Panc1 (cell line): ENCODE measurements around the gene TIMMDC1. TPM values are rescaled to one million over a fixed set of nuclear protein-coding genes. Genes with fewer than 3 reads are reported as not detected.

Source experiments
- ATAC-seq: fragments of 200-7000 bp; cut with Tn5 transposase; 2 replicates; pipeline ENCODE4 v1.9.1; 2020; ENCODE audit warnings: mild to moderate bottlenecking, moderate library complexity
- BruUV-seq: library from RNA; stranded (reverse); fragments of 400-500 nt; replicated peaks from 2 replicates; lab custom pipeline; 2021; lab: Mats Ljungman, UMichigan
- CTCF ChIA-PET: fragments of 300-600 bp; sonication (Branson Sonifier 250); formaldehyde crosslinking; loops from one replicate; lab custom pipeline; 2022; ENCODE audit warnings: antibody characterized with exemption; lab: Charles Lee
- POLR2A ChIA-PET: fragments of 300-600 bp; sonication (Branson Sonifier 250); formaldehyde crosslinking; loops from one replicate; lab custom pipeline; 2022; ENCODE audit warnings: antibody characterized with exemption; lab: Charles Lee
- DNase-seq: peaks from one replicate; pipeline ENCODE4 v3.0.0-alpha.2; 2010; ENCODE audit warnings: low read depth, low spot score
- H3K27ac ChIP-seq: 2 replicates; pipeline ENCODE4 v1.5.1; 2011; ENCODE audit warnings: mild to moderate bottlenecking, low read length, inconsistent platforms
- H3K27me3 ChIP-seq: fragments of 200-500 bp; sonication (Bioruptor generic); 2 replicates; pipeline ENCODE4 v1.6.0; 2014; ENCODE audit warnings: low read length, inconsistent platforms; ENCODE audit not compliant: control insufficient read depth, insufficient read depth
- H3K36me3 ChIP-seq: fragments of 200-500 bp; sonication (Bioruptor generic); 2 replicates; pipeline ENCODE4 v1.5.1; 2014; ENCODE audit warnings: inconsistent platforms, mild to moderate bottlenecking, low read length, moderate library complexity; ENCODE audit not compliant: control insufficient read depth, insufficient read depth
- H3K4me1 ChIP-seq: 2 replicates; pipeline ENCODE4 v1.5.1; 2011; ENCODE audit warnings: inconsistent platforms, mild to moderate bottlenecking, low read length, moderate library complexity; ENCODE audit not compliant: control insufficient read depth, insufficient read depth
- H3K4me3 ChIP-seq, 2 experiments: 2 replicates each; pipeline ENCODE4 v1.5.1; 2011 to 2012; ENCODE audit warnings: low read depth in 2 of 2, low read length in 2 of 2, mild to moderate bottlenecking in 2 of 2, inconsistent platforms in 1 of 2, moderate library complexity in 1 of 2
- H3K9me3 ChIP-seq: fragments of 200-500 bp; sonication (Bioruptor generic); 2 replicates; pipeline ENCODE4 v1.5.1; 2014; ENCODE audit warnings: low read depth, mild to moderate bottlenecking, inconsistent platforms, low read length, moderate library complexity; ENCODE audit not compliant: control insufficient read depth, insufficient read depth
- POLR2AphosphoS5 ChIP-seq: IDR thresholded peaks from 2 replicates; pipeline ENCODE4 v1.6.1; 2012; ENCODE audit warnings: mild to moderate bottlenecking, low read depth, low read length, moderate library complexity
- SIN3A ChIP-seq: IDR thresholded peaks from 2 replicates; pipeline ENCODE4 v1.6.1; 2012; ENCODE audit warnings: low read depth, mild to moderate bottlenecking, low read length, moderate library complexity, borderline replicate concordance; ENCODE audit not compliant: insufficient read depth
- TCF7L2 ChIP-seq: IDR thresholded peaks from 2 replicates; pipeline ENCODE4 v1.6.1; 2011; ENCODE audit warnings: mild to moderate bottlenecking, low read depth, low read length, inconsistent platforms
- in situ Hi-C: cut with HindIII; loops from 2 replicates; pipeline ENCODE4 v1.10.0; 2016; ENCODE audit warnings: low sequenced_read_pairs, low pct_unique_long_range_greater_than_20kb
- intact Hi-C: fragments of 100-400 bp; cut with micrococcal nuclease; formaldehyde crosslinking; loops from one replicate; pipeline ENCODE4 v1.10.0; 2022; ENCODE audit not compliant: unreplicated experiment
- total RNA-seq: library from RNA; stranded (reverse); gene quantifications from one replicate; pipeline ENCODE4 v1.2.1, GENCODE V29; 2021; ENCODE audit not compliant: unreplicated experiment
- TF ChIP-seq, protein P1 (sequence below): fragments of 450-650 bp; IDR thresholded peaks from 2 replicates; pipeline ENCODE4 v1.5.1; 2017; ENCODE audit warnings: mild to moderate bottlenecking
- TF ChIP-seq, protein P2 (sequence below), 2 experiments: IDR thresholded peaks; 2 replicates each; pipeline ENCODE4 v1.6.1; 2011 to 2012; ENCODE audit warnings: low read depth in 2 of 2, control low read depth in 1 of 2, low read length in 1 of 2, mild to moderate bottlenecking in 1 of 2, moderate library complexity in 1 of 2; ENCODE audit not compliant: insufficient read depth in 1 of 2

The TIMMDC1 gene
- total RNA-seq, 1 experiment from 2014 or later = 170 TPM

DNA sequence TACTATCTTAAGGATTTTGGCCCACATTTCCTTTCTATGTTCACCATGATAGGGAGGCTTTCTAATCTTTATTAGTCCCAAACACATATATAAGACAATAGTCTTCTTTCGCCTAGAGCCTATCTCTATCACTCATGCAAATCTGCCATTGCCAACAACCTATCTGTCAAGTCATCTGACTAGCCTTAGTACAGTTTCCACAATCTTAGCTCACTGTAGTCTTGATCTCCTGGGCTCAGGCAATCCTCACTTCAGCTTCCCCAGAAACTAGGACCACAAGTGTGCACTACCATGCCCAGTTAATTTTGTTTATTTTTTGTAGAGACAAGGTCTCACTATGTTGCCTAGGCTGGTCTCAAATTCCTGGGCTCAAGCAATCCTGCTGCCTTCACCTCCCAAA lies 41.9 kb upstream of the TIMMDC1 start:
- H3K4me1 ChIP-seq = no peaks in the 10 kb centered on the region; the same call in 1 of the 2 replicates
- intact Hi-C loops = no loop called here
- in situ Hi-C loops = no loop called here
- H3K9me3 ChIP-seq = no peaks in the 10 kb centered on the region
- ATAC-seq (no peak), DNase-seq (no peak)
- CTCF ChIA-PET = no interaction called here
- BruUV-seq = no TSS peak
- POLR2A ChIA-PET = interaction anchor here (0.7 kb wide), 1 partner anchor 18 kb away, joined by 3 read pairs; no protein-coding TSS in a partner anchor
- H3K36me3 ChIP-seq = peaks cover 44% of the 10 kb centered on the region
- TF ChIP-seq, protein P1, sequence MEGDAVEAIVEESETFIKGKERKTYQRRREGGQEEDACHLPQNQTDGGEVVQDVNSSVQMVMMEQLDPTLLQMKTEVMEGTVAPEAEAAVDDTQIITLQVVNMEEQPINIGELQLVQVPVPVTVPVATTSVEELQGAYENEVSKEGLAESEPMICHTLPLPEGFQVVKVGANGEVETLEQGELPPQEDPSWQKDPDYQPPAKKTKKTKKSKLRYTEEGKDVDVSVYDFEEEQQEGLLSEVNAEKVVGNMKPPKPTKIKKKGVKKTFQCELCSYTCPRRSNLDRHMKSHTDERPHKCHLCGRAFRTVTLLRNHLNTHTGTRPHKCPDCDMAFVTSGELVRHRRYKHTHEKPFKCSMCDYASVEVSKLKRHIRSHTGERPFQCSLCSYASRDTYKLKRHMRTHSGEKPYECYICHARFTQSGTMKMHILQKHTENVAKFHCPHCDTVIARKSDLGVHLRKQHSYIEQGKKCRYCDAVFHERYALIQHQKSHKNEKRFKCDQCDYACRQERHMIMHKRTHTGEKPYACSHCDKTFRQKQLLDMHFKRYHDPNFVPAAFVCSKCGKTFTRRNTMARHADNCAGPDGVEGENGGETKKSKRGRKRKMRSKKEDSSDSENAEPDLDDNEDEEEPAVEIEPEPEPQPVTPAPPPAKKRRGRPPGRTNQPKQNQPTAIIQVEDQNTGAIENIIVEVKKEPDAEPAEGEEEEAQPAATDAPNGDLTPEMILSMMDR = no peak
- no peak for TF ChIP-seq SIN3A
- TF ChIP-seq, protein P2, sequence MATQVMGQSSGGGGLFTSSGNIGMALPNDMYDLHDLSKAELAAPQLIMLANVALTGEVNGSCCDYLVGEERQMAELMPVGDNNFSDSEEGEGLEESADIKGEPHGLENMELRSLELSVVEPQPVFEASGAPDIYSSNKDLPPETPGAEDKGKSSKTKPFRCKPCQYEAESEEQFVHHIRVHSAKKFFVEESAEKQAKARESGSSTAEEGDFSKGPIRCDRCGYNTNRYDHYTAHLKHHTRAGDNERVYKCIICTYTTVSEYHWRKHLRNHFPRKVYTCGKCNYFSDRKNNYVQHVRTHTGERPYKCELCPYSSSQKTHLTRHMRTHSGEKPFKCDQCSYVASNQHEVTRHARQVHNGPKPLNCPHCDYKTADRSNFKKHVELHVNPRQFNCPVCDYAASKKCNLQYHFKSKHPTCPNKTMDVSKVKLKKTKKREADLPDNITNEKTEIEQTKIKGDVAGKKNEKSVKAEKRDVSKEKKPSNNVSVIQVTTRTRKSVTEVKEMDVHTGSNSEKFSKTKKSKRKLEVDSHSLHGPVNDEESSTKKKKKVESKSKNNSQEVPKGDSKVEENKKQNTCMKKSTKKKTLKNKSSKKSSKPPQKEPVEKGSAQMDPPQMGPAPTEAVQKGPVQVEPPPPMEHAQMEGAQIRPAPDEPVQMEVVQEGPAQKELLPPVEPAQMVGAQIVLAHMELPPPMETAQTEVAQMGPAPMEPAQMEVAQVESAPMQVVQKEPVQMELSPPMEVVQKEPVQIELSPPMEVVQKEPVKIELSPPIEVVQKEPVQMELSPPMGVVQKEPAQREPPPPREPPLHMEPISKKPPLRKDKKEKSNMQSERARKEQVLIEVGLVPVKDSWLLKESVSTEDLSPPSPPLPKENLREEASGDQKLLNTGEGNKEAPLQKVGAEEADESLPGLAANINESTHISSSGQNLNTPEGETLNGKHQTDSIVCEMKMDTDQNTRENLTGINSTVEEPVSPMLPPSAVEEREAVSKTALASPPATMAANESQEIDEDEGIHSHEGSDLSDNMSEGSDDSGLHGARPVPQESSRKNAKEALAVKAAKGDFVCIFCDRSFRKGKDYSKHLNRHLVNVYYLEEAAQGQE (IDR thresholded peaks at IDR 0.05; ENCODE audit: insufficient read depth in 1 of 2, low read depth in 2 of 2, low read length in 1 of 2) = no peak
- TF ChIP-seq POLR2AphosphoS5 = no peak
- TF ChIP-seq TCF7L2 = no peak
- H3K27ac ChIP-seq = no peak overlapping the region
- H3K4me3 ChIP-seq = no peak overlapping the region
- no peaks in the 10 kb centered on the region for H3K27me3 ChIP-seq

DNA sequence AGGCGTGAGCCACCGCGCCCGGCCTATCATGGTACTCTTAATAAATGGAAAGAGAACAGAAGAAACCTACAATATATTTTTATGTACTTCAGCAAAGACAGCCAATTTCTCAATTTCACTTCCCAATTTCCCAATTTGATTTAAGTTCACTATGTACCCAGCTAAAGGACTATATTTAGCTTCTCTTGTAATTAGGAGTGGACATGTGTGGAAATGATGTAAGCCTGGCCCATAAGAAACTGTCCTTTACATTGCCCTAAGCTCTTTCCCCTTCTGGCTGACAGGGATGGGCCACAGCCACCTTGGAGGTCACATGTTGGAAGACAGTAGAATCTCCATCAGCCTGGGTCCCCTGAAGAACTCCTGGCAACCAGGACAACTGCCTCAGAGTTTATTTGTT lies 41.1 kb upstream of the TIMMDC1 start:
- Histone ChIP-seq H3K4me3 (no peak overlapping the region), H3K27ac (no peak overlapping the region), H3K9me3 (no peaks in the 10 kb centered on the region), H3K4me1 (peaks cover 7% of the 10 kb centered on the region), H3K36me3 (peaks cover 38% of the 10 kb centered on the region), H3K27me3 (no peaks in the 10 kb centered on the region)
- CTCF ChIA-PET = no interaction called here
- TF ChIP-seq TCF7L2 = no peak
- no peak for TF ChIP-seq POLR2AphosphoS5
- TF ChIP-seq SIN3A = no peak
- TF ChIP-seq, protein P2 (IDR thresholded peaks at IDR 0.05; ENCODE audit: insufficient read depth in 1 of 2, low read depth in 2 of 2, low read length in 1 of 2) = no peak
- TF ChIP-seq, protein P1 = no peak
- intact Hi-C loops = no loop called here
- BruUV-seq = no TSS peak
- in situ Hi-C loops = no loop called here
- no peak for DNase-seq
- POLR2A ChIA-PET = interaction anchor here (0.7 kb wide), 1 partner anchor 19 kb away, joined by 3 read pairs; no protein-coding TSS in a partner anchor
- ATAC-seq = no peak
